Omental fat pad (tissue), 4 donors: ENCODE data around the gene FOXJ2. TPM values are rescaled to one million over a fixed set of nuclear protein-coding genes. Genes with fewer than 3 reads are reported as not detected.
"Not testable (repeated sequence)": the region's sequence is repeated elsewhere in the genome, so short reads cannot be mapped to it uniquely, and the experiment has no call there.

Experiments
- ATAC-seq: fragments of 150-250 bp; one replicate; pipeline ENCODE4 v1.9.1; 2016; ENCODE audit warnings: mild to moderate bottlenecking, moderate library complexity; ENCODE audit not compliant: low FRiP score
- DNase-seq: peaks from one replicate; pipeline ENCODE4 v3.0.0-alpha.2; 2019; ENCODE audit warnings: low spot score
- CTCF ChIP-seq, 3 donors: fragments of 450-650 bp; IDR thresholded peaks; one replicate each; pipeline ENCODE4 v1.5.1; 2016 to 2017; ENCODE audit warnings: antibody characterized with exemption in 3 of 3, mild to moderate bottlenecking in 3 of 3, moderate library complexity in 2 of 3
- total RNA-seq, 4 donors: library from RNA; depleted of rRNA; stranded (reverse); fragments of >200 nt; gene quantifications; one replicate each; pipeline ENCODE4 v1.1.0, GENCODE V29; 2016

Gene FOXJ2
- total RNA-seq, 4 donors from 2014 or later, result 9.2 to 17.2 (median 13.0) TPM

- no peak for DNase-seq
- no peak for ATAC-seq
- TF ChIP-seq CTCF (IDR thresholded peaks at IDR 0.05), result no peak
Observed at GRCh38 chr12:8069582-8069981, 37.1 kb downstream of the FOXJ2 start.

GRCh38 chr12:8071820-8072219, 39.3 kb downstream of the FOXJ2 start:
- not testable (repeated sequence) for DNase-seq, ATAC-seq

GRCh38 chr12:8075935-8076334, 43.4 kb downstream of the FOXJ2 start:
- ATAC-seq (no peak), DNase-seq (no peak)
- TF ChIP-seq CTCF (IDR thresholded peaks at IDR 0.05), result no peak

GRCh38 chr12:8076366-8076765, 43.9 kb downstream of the FOXJ2 start:
- ATAC-seq, result no peak
- no peak for DNase-seq
- no peak for TF ChIP-seq CTCF (IDR thresholded peaks at IDR 0.05)

- ATAC-seq (no peak), DNase-seq (no peak)
- no peak for TF ChIP-seq CTCF (IDR thresholded peaks at IDR 0.05)
Observed at GRCh38 chr12:8077207-8077606, 44.7 kb downstream of the FOXJ2 start.

- no peak for DNase-seq
- no peak for TF ChIP-seq CTCF (IDR thresholded peaks at IDR 0.05)
Observed at GRCh38 chr12:8078398-8078797, 45.9 kb downstream of the FOXJ2 start.

GRCh38 chr12:8078916-8079315, 46.4 kb downstream of the FOXJ2 start:
- DNase-seq (no peak), ATAC-seq (no peak)
- TF ChIP-seq CTCF (IDR thresholded peaks at IDR 0.05), result no peak

More at GRCh38 chr12:8078398-8078797, 45.9 kb downstream of the FOXJ2 start:
- no peak for ATAC-seq

- no peak for ATAC-seq
- no peak for DNase-seq
- no peak for TF ChIP-seq CTCF (IDR thresholded peaks at IDR 0.05)
Observed at GRCh38 chr12:8080120-8080519, 47.6 kb downstream of the FOXJ2 start.
